ENCODE results near the gene ZNF212. TPM values are rescaled to one million over a fixed set of nuclear protein-coding genes. Genes with fewer than 3 reads are reported as not detected.

ZNF212 gene
- total RNA-seq, 4 donors from 2014 or later = 4.8 to 8.8 (median 7.4) TPM

DNA sequence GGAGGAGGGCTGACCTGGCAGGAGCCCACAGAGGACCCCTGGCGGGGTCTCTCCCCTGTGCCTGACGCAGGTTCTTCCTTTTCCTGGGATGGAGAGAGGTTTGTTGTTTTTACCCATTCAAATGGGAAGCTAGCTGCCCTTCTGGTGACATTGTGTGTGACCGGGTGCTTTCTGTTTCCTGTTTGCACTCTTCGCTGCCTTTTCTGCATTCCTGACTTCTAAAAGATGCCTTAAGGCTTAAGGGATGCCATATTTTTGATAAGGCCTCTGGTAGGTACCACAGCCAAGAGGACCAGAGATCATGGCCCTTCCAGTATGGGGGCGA is 42.8 kb downstream of the ZNF212 start:
- no peaks in the 10 kb centered on the region for H3K9me3 ChIP-seq
- no peak overlapping the region for H3K27ac ChIP-seq (replicated peaks in 1 of 4)
- DNase-seq (ENCODE audit: extremely low spot score) = no peak
- peaks cover 20 to 57% (median 47%) of the 10 kb centered on the region in 4 donors for H3K36me3 ChIP-seq
- no peak overlapping the region for H3K4me3 ChIP-seq
- intact Hi-C loops (cut with DNase I) = loop anchor here (10.0 kb wide), 1 partner anchor 143 kb away; no protein-coding TSS in a partner anchor
- peaks cover 8 to 20% (median 18%) of the 10 kb centered on the region in 4 donors for H3K4me1 ChIP-seq
- 91% methylated on average over 3 of the region's 5 CpGs for WGBS
- no peaks in the 10 kb centered on the region for H3K27me3 ChIP-seq
- TF ChIP-seq POLR2A (IDR thresholded peaks at IDR 0.05; ENCODE audit: low read depth) (no peak), CTCF (IDR thresholded peaks at IDR 0.05) (no peak), EP300 (IDR thresholded peaks at IDR 0.05) (no peak), POLR2AphosphoS5 (IDR thresholded peaks at IDR 0.05) (no peak)

- Histone ChIP-seq H3K9me3 (no peaks in the 10 kb centered on the region), H3K4me3 (no peak overlapping the region), H3K36me3 (peaks cover 18 to 56% (median 42%) of the 10 kb centered on the region in 4 donors), H3K27ac (replicated peaks in 1 of 4) (no peak overlapping the region), H3K27me3 (no peaks in the 10 kb centered on the region), H3K4me1 (peaks cover 8 to 20% (median 18%) of the 10 kb centered on the region in 4 donors)
- TF ChIP-seq POLR2A (IDR thresholded peaks at IDR 0.05; ENCODE audit: low read depth) (no peak), CTCF (IDR thresholded peaks at IDR 0.05) (no peak), POLR2AphosphoS5 (IDR thresholded peaks at IDR 0.05) (no peak), EP300 (IDR thresholded peaks at IDR 0.05) (no peak)
- DNase-seq (ENCODE audit: extremely low spot score) = no peak
- 95% methylated on average over 3 of the region's 3 CpGs for WGBS
- intact Hi-C loops (cut with DNase I) = loop anchor here (10.0 kb wide), 1 partner anchor 141 kb away; no protein-coding TSS in a partner anchor
Observed at GRCh38 chr7:149283321-149283720, 43.9 kb downstream of the ZNF212 start.

GRCh38 chr7:149284343-149284742 is 44.9 kb downstream of the ZNF212 start:
- H3K36me3 ChIP-seq = peaks cover 10 to 56% (median 42%) of the 10 kb centered on the region in 4 donors
- TF ChIP-seq EP300 (IDR thresholded peaks at IDR 0.05) (no peak), POLR2A (IDR thresholded peaks at IDR 0.05; ENCODE audit: low read depth) (no peak), CTCF (IDR thresholded peaks at IDR 0.05) (no peak), POLR2AphosphoS5 (IDR thresholded peaks at IDR 0.05) (no peak)
- H3K4me1 ChIP-seq = peaks cover 8 to 20% (median 18%) of the 10 kb centered on the region in 4 donors
- no peak for DNase-seq (ENCODE audit: extremely low spot score)
- WGBS = 74% methylated on average over 3 of the region's 3 CpGs
- H3K27me3 ChIP-seq = no peaks in the 10 kb centered on the region
- H3K27ac ChIP-seq (replicated peaks in 1 of 4) = no peak overlapping the region
- intact Hi-C loops (cut with DNase I) = loop anchor here (10.0 kb wide), 1 partner anchor 140 kb away; no protein-coding TSS in a partner anchor
- H3K9me3 ChIP-seq = no peaks in the 10 kb centered on the region
- peak overlapping the region in 2 of 4 donors; percentile 61 to 65 for H3K4me3 ChIP-seq

DNA sequence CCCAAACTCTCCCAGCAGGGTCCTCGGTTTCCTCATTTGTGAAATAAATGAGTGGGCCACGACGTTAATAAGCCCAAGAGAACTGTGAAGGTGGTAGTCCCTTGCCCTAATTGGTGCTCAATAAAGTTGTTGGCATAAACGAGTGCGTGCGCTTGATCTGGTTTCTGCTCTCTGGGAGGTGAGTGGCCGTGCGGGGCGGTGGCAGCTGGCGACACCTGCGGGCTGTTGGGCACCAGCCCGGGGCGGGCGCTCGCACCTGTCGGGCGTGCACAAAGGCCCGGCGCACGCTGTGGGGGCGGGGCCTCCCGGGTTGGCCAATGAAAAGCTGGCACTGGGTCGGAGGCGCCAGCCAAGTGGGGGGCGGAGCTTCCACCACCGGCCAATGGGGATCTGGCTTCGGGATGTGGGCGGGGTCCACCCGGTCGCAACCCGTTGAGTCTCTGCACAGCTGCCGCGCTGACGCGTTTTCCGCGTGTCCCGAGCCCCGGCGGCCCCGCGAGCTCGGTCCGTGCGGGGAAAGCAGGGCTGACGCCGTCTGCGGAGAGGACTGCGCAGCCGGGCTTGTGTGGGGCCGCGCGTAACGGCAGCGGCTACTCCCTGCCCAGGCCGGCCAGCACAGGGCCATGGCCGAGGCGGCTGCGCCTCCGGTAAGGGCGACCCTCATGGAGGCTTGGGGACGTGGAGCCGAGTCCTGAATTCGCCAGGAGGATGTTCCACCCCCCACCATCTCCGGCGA is 45.6 kb downstream of the ZNF212 start:
- Histone ChIP-seq H3K27me3 (no peaks in the 10 kb centered on the region), H3K36me3 (peaks cover 14 to 59% (median 44%) of the 10 kb centered on the region in 4 donors), H3K4me1 (peaks cover 8 to 20% (median 18%) of the 10 kb centered on the region in 4 donors), H3K4me3 (peak overlapping the region; percentile 61 to 73 (median 66)), H3K27ac (replicated peaks in 1 of 4) (peak overlapping the region; percentile 57 to 70 (median 64)), H3K9me3 (no peaks in the 10 kb centered on the region)
- peak; percentile 99 for DNase-seq (ENCODE audit: extremely low spot score)
- WGBS = 32% methylated on average over 3 of the region's 66 CpGs
- intact Hi-C loops (cut with DNase I) = loop anchor here (10.0 kb wide), 1 partner anchor 140 kb away; no protein-coding TSS in a partner anchor
- TF ChIP-seq POLR2AphosphoS5 (IDR thresholded peaks at IDR 0.05) (peak; percentile 70 to 72), POLR2A (IDR thresholded peaks at IDR 0.05; ENCODE audit: low read depth) (no peak)

DNA sequence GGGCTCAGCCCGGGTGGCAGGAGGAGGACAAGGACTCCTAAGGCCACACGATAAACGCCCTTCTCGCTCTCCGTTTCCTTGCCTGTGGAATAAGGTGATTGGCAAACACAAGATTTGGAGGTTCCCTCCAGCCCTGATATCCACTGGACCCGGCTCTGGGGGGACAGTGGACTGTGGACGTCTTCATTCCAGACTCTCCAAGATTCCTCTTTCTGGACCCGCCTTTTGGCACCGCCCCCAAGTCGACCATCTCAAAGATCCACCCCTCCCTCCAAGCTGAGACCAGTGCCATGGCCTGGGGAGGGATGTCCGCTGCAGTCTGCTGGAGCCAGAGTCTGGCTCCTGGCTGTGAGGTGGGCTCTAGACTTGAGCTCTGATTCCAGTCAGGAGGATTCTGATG is 46.2 kb downstream of the ZNF212 start:
- WGBS = 4% methylated on average over 11 of the region's 11 CpGs
- no peaks in the 10 kb centered on the region for H3K9me3 ChIP-seq
- intact Hi-C loops (cut with DNase I) = loop anchor here (10.0 kb wide), 1 partner anchor 139 kb away; no protein-coding TSS in a partner anchor
- no peak for DNase-seq (ENCODE audit: extremely low spot score)
- no peak for TF ChIP-seq CTCF (IDR thresholded peaks at IDR 0.05)
- TF ChIP-seq EP300 (IDR thresholded peaks at IDR 0.05) = no peak
- H3K27me3 ChIP-seq = no peaks in the 10 kb centered on the region
- H3K27ac ChIP-seq (replicated peaks in 1 of 4) = peak overlapping the region; percentile 57 to 70 (median 64)
- peak overlapping the region; percentile 61 to 73 (median 66) for H3K4me3 ChIP-seq
- H3K36me3 ChIP-seq = peaks cover 14 to 57% (median 42%) of the 10 kb centered on the region in 4 donors
- H3K4me1 ChIP-seq = peaks cover 8 to 20% (median 18%) of the 10 kb centered on the region in 4 donors
